ENCODE measurements around the gene TMEM82. TPM values are rescaled to one million over a fixed set of nuclear protein-coding genes. Genes with fewer than 3 reads are reported as not detected.

Gene TMEM82
- total RNA-seq, 6 experiments from 2014 or later = 15.8 to 33.5 (median 19.1) TPM

GRCh38 chr1:15700508-15700907 lies 41.8 kb upstream of the TMEM82 start:
- no peak for TF ChIP-seq POLR2A (IDR thresholded peaks at IDR 0.05)
- TF ChIP-seq CTCF (IDR thresholded peaks at IDR 0.05) = no peak
- H3K27ac ChIP-seq = no peak overlapping the region
- peaks cover 0 to 13% (median 1%) of the 10 kb centered on the region in 4 donors for H3K4me1 ChIP-seq
- H3K9me3 ChIP-seq = no peaks in the 10 kb centered on the region
- H3K36me3 ChIP-seq = no peaks in the 10 kb centered on the region
- no peak overlapping the region for H3K4me3 ChIP-seq
- no peak for ATAC-seq
- no peak for DNase-seq
- no peaks in the 10 kb centered on the region for H3K27me3 ChIP-seq
- intact Hi-C loops (cut with DNase I) = no loop called here
- 86% methylated on average over 6 of the region's 6 CpGs for WGBS (ENCODE audit: insufficient coverage, low coverage, low lambda C conversion rate, missing lambda C conversion rate)

GRCh38 chr1:15701784-15702183 lies 40.5 kb upstream of the TMEM82 start:
- DNase-seq = no peak
- H3K27me3 ChIP-seq = no peaks in the 10 kb centered on the region
- WGBS (ENCODE audit: insufficient coverage, low coverage, low lambda C conversion rate, missing lambda C conversion rate) = 82% methylated on average over 5 of the region's 8 CpGs
- no peak for ATAC-seq
- H3K9me3 ChIP-seq = no peaks in the 10 kb centered on the region
- TF ChIP-seq POLR2A (IDR thresholded peaks at IDR 0.05) (no peak), CTCF (IDR thresholded peaks at IDR 0.05) (no peak)
- no peak overlapping the region for H3K4me3 ChIP-seq
- H3K36me3 ChIP-seq = no peaks in the 10 kb centered on the region
- no peak overlapping the region for H3K27ac ChIP-seq
- peaks cover 0 to 13% (median 1%) of the 10 kb centered on the region in 4 donors for H3K4me1 ChIP-seq
- intact Hi-C loops (cut with DNase I) = no loop called here

- ATAC-seq (peak; percentile 76 to 83 (median 78)), DNase-seq (peak in 2 of 3 donors; percentile 41 to 63)
- H3K4me1 ChIP-seq = peaks cover 0 to 13% (median 1%) of the 10 kb centered on the region in 4 donors
- no peak overlapping the region for H3K4me3 ChIP-seq
- H3K27me3 ChIP-seq = no peaks in the 10 kb centered on the region
- H3K9me3 ChIP-seq = no peaks in the 10 kb centered on the region
- no peaks in the 10 kb centered on the region for H3K36me3 ChIP-seq
- 62% methylated on average over 12 of the region's 19 CpGs for WGBS (ENCODE audit: insufficient coverage, low coverage, low lambda C conversion rate, missing lambda C conversion rate)
- TF ChIP-seq CTCF (IDR thresholded peaks at IDR 0.05) (peak; percentile 9 to 40 (median 33)), POLR2A (IDR thresholded peaks at IDR 0.05) (no peak)
- intact Hi-C loops (cut with DNase I) = no loop called here
- H3K27ac ChIP-seq = peak overlapping the region in 2 of 3 donors; percentile 72
Measured at GRCh38 chr1:15702722-15703550, 39.4 kb upstream of the TMEM82 start.

GRCh38 chr1:15703562-15703961 lies 38.7 kb upstream of the TMEM82 start:
- intact Hi-C loops (cut with DNase I) = no loop called here
- Histone ChIP-seq H3K36me3 (no peaks in the 10 kb centered on the region), H3K9me3 (no peaks in the 10 kb centered on the region), H3K4me3 (no peak overlapping the region), H3K4me1 (peaks cover 0 to 13% (median 1%) of the 10 kb centered on the region in 4 donors), H3K27ac (peak overlapping the region; percentile 14 to 72 (median 72)), H3K27me3 (no peaks in the 10 kb centered on the region)
- ATAC-seq = peak; percentile 76 to 93 (median 88)
- TF ChIP-seq POLR2A (IDR thresholded peaks at IDR 0.05) (no peak), CTCF (IDR thresholded peaks at IDR 0.05) (no peak)
- DNase-seq = peak in 2 of 3 donors; percentile 63 to 68
- WGBS (ENCODE audit: insufficient coverage, low coverage, low lambda C conversion rate, missing lambda C conversion rate) = 31% methylated on average over 4 of the region's 9 CpGs

Data from right lobe of liver (tissue), 6 donors.